Mucosa of rectum (tissue), 2 donors: ENCODE measurements around the gene RCOR3.
A peak's percentile ranks its signal among the peaks of the same experiment; 100 is the strongest.
"Not testable (repeated sequence)": the region's sequence is repeated elsewhere in the genome, so short reads cannot be mapped to it uniquely, and the experiment has no call there.

Experiments used
- H3K27ac ChIP-seq, 2 donors: one replicate each; pipeline ENCODE4 v1.7.0; 2013; ENCODE audit warnings: inconsistent platforms in 2 of 2, low read depth in 2 of 2, low read length in 2 of 2
- H3K27me3 ChIP-seq, 2 donors: one replicate each; pipeline ENCODE4 v1.7.0; 2013; ENCODE audit warnings: low read length in 2 of 2; ENCODE audit not compliant: control insufficient read depth in 2 of 2, insufficient read depth in 2 of 2
- H3K36me3 ChIP-seq, 2 donors: one replicate each; pipeline ENCODE4 v1.7.0; 2013; ENCODE audit warnings: low read length in 2 of 2; ENCODE audit not compliant: control insufficient read depth in 2 of 2, insufficient read depth in 2 of 2
- H3K4me1 ChIP-seq, 2 donors: one replicate each; pipeline ENCODE4 v1.7.0; 2013; ENCODE audit warnings: low read length in 2 of 2, mild to moderate bottlenecking in 1 of 2; ENCODE audit not compliant: control insufficient read depth in 2 of 2, insufficient read depth in 2 of 2
- H3K4me3 ChIP-seq, 2 donors: one replicate each; pipeline ENCODE4 v1.7.0; 2013; ENCODE audit warnings: low read length in 2 of 2
- H3K9ac ChIP-seq, 2 donors: one replicate each; pipeline ENCODE4 v1.7.0; 2013; ENCODE audit warnings: low read length in 2 of 2, low read depth in 1 of 2, mild to moderate bottlenecking in 1 of 2
- H3K9me3 ChIP-seq, 2 donors: one replicate each; pipeline ENCODE4 v1.7.0; 2013; ENCODE audit warnings: low read length in 2 of 2; ENCODE audit not compliant: control insufficient read depth in 2 of 2
- donor health status: healthy.
- donor health status: Normal muscosa, but diverticular disease.

RCOR3 gene

GRCh38 chr1:211259638-211260126 lies 516 bp downstream of the RCOR3 start:
- no peaks in the 10 kb centered on the region for H3K27me3 ChIP-seq
- H3K36me3 ChIP-seq, result peaks cover 3 to 4% of the 10 kb centered on the region in 2 donors
- peak overlapping the region; percentile 85 to 95 for H3K4me3 ChIP-seq
- no peaks in the 10 kb centered on the region for H3K9me3 ChIP-seq
- H3K9ac ChIP-seq, result peak overlapping the region; percentile 83 to 98
- H3K27ac ChIP-seq, result peak overlapping the region; percentile 99
- peaks cover 12 to 16% of the 10 kb centered on the region in 2 donors for H3K4me1 ChIP-seq

GRCh38 chr1:211260141-211261107 lies 1.3 kb downstream of the RCOR3 start:
- Histone ChIP-seq H3K9me3 (no peaks in the 10 kb centered on the region), H3K4me3 (peak overlapping the region; percentile 85 to 95), H3K27me3 (no peaks in the 10 kb centered on the region), H3K27ac (peak overlapping the region; percentile 88 to 99), H3K36me3 (peaks cover 3 to 4% of the 10 kb centered on the region in 2 donors), H3K4me1 (peaks cover 12 to 16% of the 10 kb centered on the region in 2 donors), H3K9ac (peak overlapping the region; percentile 75 to 92)

- H3K4me1 ChIP-seq, result peaks cover 12 to 16% of the 10 kb centered on the region in 2 donors
- no peaks in the 10 kb centered on the region for H3K9me3 ChIP-seq
- peak overlapping the region; percentile 75 to 92 for H3K9ac ChIP-seq
- H3K4me3 ChIP-seq, result peak overlapping the region; percentile 85 to 95
- peak overlapping the region; percentile 88 to 99 for H3K27ac ChIP-seq
- peaks cover 4% of the 10 kb centered on the region in 2 donors for H3K36me3 ChIP-seq
- H3K27me3 ChIP-seq, result no peaks in the 10 kb centered on the region
Measured at GRCh38 chr1:211261229-211261628, 2.1 kb downstream of the RCOR3 start.

- H3K27me3 ChIP-seq, H3K9me3 ChIP-seq, H3K4me1 ChIP-seq, H3K4me3 ChIP-seq, H3K27ac ChIP-seq, H3K9ac ChIP-seq: not testable (repeated sequence)
- peaks cover 10 to 11% of the 10 kb centered on the region in 2 donors for H3K36me3 ChIP-seq
Measured at GRCh38 chr1:211263022-211263421, 3.9 kb downstream of the RCOR3 start.

- H3K27me3 ChIP-seq, result no peaks in the 10 kb centered on the region
- no peaks in the 10 kb centered on the region for H3K4me1 ChIP-seq
- H3K9me3 ChIP-seq, result no peaks in the 10 kb centered on the region
- H3K4me3 ChIP-seq, result no peak overlapping the region
- H3K27ac ChIP-seq, result no peak overlapping the region
- H3K9ac ChIP-seq, result no peak overlapping the region
- peaks cover 20 to 22% of the 10 kb centered on the region in 2 donors for H3K36me3 ChIP-seq
Measured at GRCh38 chr1:211267204-211267857, 8.2 kb downstream of the RCOR3 start.

GRCh38 chr1:211279340-211279739 lies 20.2 kb downstream of the RCOR3 start:
- Histone ChIP-seq H3K27ac (no peak overlapping the region), H3K36me3 (peaks cover 38 to 51% of the 10 kb centered on the region in 2 donors), H3K9me3 (no peaks in the 10 kb centered on the region), H3K4me1 (no peaks in the 10 kb centered on the region), H3K4me3 (no peak overlapping the region), H3K27me3 (no peaks in the 10 kb centered on the region), H3K9ac (no peak overlapping the region)

- H3K9ac ChIP-seq, result no peak overlapping the region
- H3K27me3 ChIP-seq, result no peaks in the 10 kb centered on the region
- H3K36me3 ChIP-seq, result peaks cover 50 to 58% of the 10 kb centered on the region in 2 donors
- no peaks in the 10 kb centered on the region for H3K9me3 ChIP-seq
- H3K27ac ChIP-seq, result no peak overlapping the region
- no peak overlapping the region for H3K4me3 ChIP-seq
- H3K4me1 ChIP-seq, result no peaks in the 10 kb centered on the region
Measured at GRCh38 chr1:211280910-211281309, 21.7 kb downstream of the RCOR3 start.

GRCh38 chr1:211281320-211282022 lies 22.3 kb downstream of the RCOR3 start:
- no peak overlapping the region for H3K4me3 ChIP-seq
- H3K27me3 ChIP-seq, result no peaks in the 10 kb centered on the region
- no peak overlapping the region for H3K27ac ChIP-seq
- H3K9me3 ChIP-seq, result no peaks in the 10 kb centered on the region
- no peaks in the 10 kb centered on the region for H3K4me1 ChIP-seq
- no peak overlapping the region for H3K9ac ChIP-seq
- H3K36me3 ChIP-seq, result peaks cover 50 to 57% of the 10 kb centered on the region in 2 donors

- H3K36me3 ChIP-seq, result peaks cover 50 to 58% of the 10 kb centered on the region in 2 donors
- H3K9me3 ChIP-seq, result no peaks in the 10 kb centered on the region
- H3K27ac ChIP-seq, result no peak overlapping the region
- H3K9ac ChIP-seq, result no peak overlapping the region
- H3K4me3 ChIP-seq, result no peak overlapping the region
- no peaks in the 10 kb centered on the region for H3K27me3 ChIP-seq
- no peaks in the 10 kb centered on the region for H3K4me1 ChIP-seq
Measured at GRCh38 chr1:211282023-211282373, 22.8 kb downstream of the RCOR3 start.
